A673 (cell line): ENCODE data around the gene SLC25A43.

Experiments used
- CTCF ChIP-seq: fragments of 300-800, 200-600 bp; sonication (generic); conservative IDR thresholded peaks from 2 replicates; pipeline ENCODE4 v1.5.1; 2017; ENCODE audit warnings: low read depth, mild to moderate bottlenecking, antibody characterized with exemption, low read length, moderate library complexity, mixed read lengths
- EZH2 ChIP-seq: fragments of 200-600 bp; sonication (generic); IDR thresholded peaks from 2 replicates; pipeline ENCODE4 v1.6.1; 2017; ENCODE audit warnings: borderline replicate concordance, low read depth, mild to moderate bottlenecking, mixed read lengths, antibody characterized with exemption, low read length; ENCODE audit not compliant: poor library complexity, severe bottlenecking

- TF ChIP-seq CTCF (0 out of 2 replicates have a peak, but pooled peaks have one; percentile 26), EZH2 (no peak)
Observed at GRCh38 chrX:119391279-119391678, 7.9 kb upstream of the SLC25A43 start.
